ENCODE measurements around the gene SH2D1B.

SH2D1B gene

GRCh38 chr1:162397943-162398560 is 13.9 kb downstream of the SH2D1B start:
- no peak for DNase-seq

GRCh38 chr1:162397039-162397448 is 14.9 kb downstream of the SH2D1B start:
- DNase-seq = no peak

GRCh38 chr1:162396201-162396906 is 15.6 kb downstream of the SH2D1B start:
- no peak for DNase-seq

GRCh38 chr1:162391790-162392563 is 20.0 kb downstream of the SH2D1B start:
- no peak for DNase-seq

GRCh38 chr1:162390396-162391185 is 21.3 kb downstream of the SH2D1B start:
- DNase-seq = no peak

GRCh38 chr1:162389971-162390370 is 22.0 kb downstream of the SH2D1B start:
- no peak for DNase-seq

GRCh38 chr1:162389021-162389818 is 22.7 kb downstream of the SH2D1B start:
- no peak for DNase-seq

- no peak for DNase-seq
Observed at GRCh38 chr1:162388615-162389014, 23.3 kb downstream of the SH2D1B start.

GRCh38 chr1:162388083-162388594 is 23.8 kb downstream of the SH2D1B start:
- no peak for DNase-seq

GRCh38 chr1:162387226-162388082 is 24.5 kb downstream of the SH2D1B start:
- DNase-seq = no peak

- DNase-seq = no peak
Observed at GRCh38 chr1:162386292-162387225, 25.4 kb downstream of the SH2D1B start.

GRCh38 chr1:162385702-162386101 is 26.2 kb downstream of the SH2D1B start:
- DNase-seq = no peak

GRCh38 chr1:162385280-162385623 is 26.7 kb downstream of the SH2D1B start:
- no peak for DNase-seq

- no peak for DNase-seq
Observed at GRCh38 chr1:162384601-162385279, 27.2 kb downstream of the SH2D1B start.

- no peak for DNase-seq
Observed at GRCh38 chr1:162384116-162384515, 27.8 kb downstream of the SH2D1B start.

GRCh38 chr1:162383516-162383915 is 28.4 kb downstream of the SH2D1B start:
- no peak for DNase-seq

- no peak for DNase-seq
Observed at GRCh38 chr1:162383091-162383490, 28.8 kb downstream of the SH2D1B start.

- no peak for DNase-seq
Observed at GRCh38 chr1:162381941-162382750, 29.8 kb downstream of the SH2D1B start.

All from activated CD4-positive, alpha-beta T cell treated with anti-CD3 and anti-CD28 coated beads for 1 hour (primary cell).